Left lung (tissue), 10 donors: ENCODE measurements around the gene MACROD2. TPM values are rescaled to one million over a fixed set of nuclear protein-coding genes. Genes with fewer than 3 reads are reported as not detected.

Source experiments
- ATAC-seq: fragments of 200-7000 bp; cut with Tn5 transposase; one replicate; pipeline ENCODE4 v1.9.1; 2020; ENCODE audit warnings: moderate library complexity
- DNase-seq, 4 donors: peaks; one replicate each; pipeline ENCODE4 v3.0.0-alpha.2; 2013 to 2020
- H3K27ac ChIP-seq, 2 donors: fragments of 200-600 bp; sonication (generic) in 1 of 2; one replicate each; pipeline versions ENCODE4 v1.5.0 to v1.8.0; 2020 to 2021
- H3K27me3 ChIP-seq, 2 donors: fragments of 200-600 bp; sonication (generic) in 1 of 2; one replicate each; pipeline versions ENCODE4 v1.5.0 to v1.8.0; 2020 to 2021
- H3K36me3 ChIP-seq, 2 donors: fragments of 200-600 bp; sonication (generic) in 1 of 2; one replicate each; pipeline versions ENCODE4 v1.5.0 to v1.8.0; 2020 to 2021
- H3K4me1 ChIP-seq, 2 donors: fragments of 200-600 bp; one replicate each; pipeline ENCODE4 v1.8.0; 2021
- H3K4me3 ChIP-seq, 2 donors: fragments of 200-600 bp; sonication (generic) in 1 of 2; one replicate each; pipeline versions ENCODE4 v1.5.0 to v1.8.0; 2020 to 2021; ENCODE audit warnings: mild to moderate bottlenecking in 1 of 2
- H3K9me3 ChIP-seq, 2 donors: fragments of 200-600 bp; sonication (generic) in 1 of 2; one replicate each; pipeline versions ENCODE4 v1.5.0 to v1.8.0; 2020 to 2021
- CTCF ChIP-seq, 2 donors: fragments of 200-600 bp; sonication (generic) in 1 of 2; IDR thresholded peaks; one replicate each; pipeline versions ENCODE4 v1.5.0 to v1.8.0; 2021; ENCODE audit warnings: antibody characterized with exemption in 2 of 2
- intact Hi-C, 2 donors: fragments of 100-400 bp; cut with DNase I; formaldehyde crosslinking; loops; one replicate each; pipeline versions ENCODE4 v1.11.2 to v1.14.2; 2022
- polyA plus RNA-seq, 6 donors: library from polyadenylated mRNA; unstranded; fragments of 120-200 nt; gene quantifications; one replicate each; pipeline ENCODE4 v1.2.1, GENCODE V29; 2013; ENCODE audit not compliant: insufficient read length in 6 of 6
- total RNA-seq, 2 donors: library from RNA; stranded (reverse); fragmentation: NEBNext Ultra II Directional; extraction: Animal tissue kit (Norgen Biotek cat#: 25700); gene quantifications; one replicate each; pipeline ENCODE4 v1.2.1, GENCODE V29; 2021
- donor health status: DM: no; HTN: yes; CAD: no.
- donor health status: DM: no; HTN: no; CAD: no.

Gene MACROD2
- total and polyA plus RNA-seq, 8 donors = 6.1 to 23.6 (median 8.9) TPM

DNA sequence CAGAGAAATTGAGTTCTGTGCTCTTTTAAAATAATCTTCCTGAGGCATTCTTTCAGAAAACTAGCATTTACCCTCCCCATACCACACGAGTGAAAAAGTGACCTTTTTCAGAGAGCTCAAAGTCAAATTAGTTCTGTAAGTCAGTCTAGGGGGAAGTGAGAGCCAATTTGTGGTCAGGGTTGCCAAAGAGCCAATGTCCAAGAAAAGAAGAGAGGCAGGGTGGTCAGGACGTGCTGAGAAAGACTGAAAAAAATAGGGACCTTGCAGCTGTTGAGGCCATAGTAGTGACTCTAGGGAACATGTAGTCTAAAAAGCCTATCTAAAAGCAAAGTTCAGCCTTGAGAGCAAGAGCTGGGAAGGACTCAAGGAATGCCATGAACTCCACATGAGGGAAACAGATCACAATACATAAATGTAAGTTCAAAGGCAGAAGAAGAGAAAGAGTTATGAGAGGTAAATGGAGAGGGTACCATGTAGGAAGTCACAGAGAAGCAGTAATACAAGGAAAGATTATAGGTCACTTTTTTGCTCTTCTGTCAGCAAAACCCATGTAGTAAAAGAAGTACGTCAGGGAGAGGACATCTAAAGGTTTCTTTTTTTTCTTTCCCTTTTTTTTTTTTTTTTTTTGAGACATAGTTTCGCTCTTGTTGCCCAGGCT lies 907.2 kb downstream of the MACROD2 start:
- H3K36me3 ChIP-seq = no peaks in the 10 kb centered on the region
- no peak for TF ChIP-seq CTCF (IDR thresholded peaks at IDR 0.05)
- H3K9me3 ChIP-seq = no peaks in the 10 kb centered on the region
- no peak overlapping the region for H3K4me3 ChIP-seq
- ATAC-seq = no peak
- H3K4me1 ChIP-seq = no peaks in the 10 kb centered on the region
- no peaks in the 10 kb centered on the region for H3K27me3 ChIP-seq
- DNase-seq = no peak
- H3K27ac ChIP-seq = no peak overlapping the region
- intact Hi-C loops = no loop called here

DNA sequence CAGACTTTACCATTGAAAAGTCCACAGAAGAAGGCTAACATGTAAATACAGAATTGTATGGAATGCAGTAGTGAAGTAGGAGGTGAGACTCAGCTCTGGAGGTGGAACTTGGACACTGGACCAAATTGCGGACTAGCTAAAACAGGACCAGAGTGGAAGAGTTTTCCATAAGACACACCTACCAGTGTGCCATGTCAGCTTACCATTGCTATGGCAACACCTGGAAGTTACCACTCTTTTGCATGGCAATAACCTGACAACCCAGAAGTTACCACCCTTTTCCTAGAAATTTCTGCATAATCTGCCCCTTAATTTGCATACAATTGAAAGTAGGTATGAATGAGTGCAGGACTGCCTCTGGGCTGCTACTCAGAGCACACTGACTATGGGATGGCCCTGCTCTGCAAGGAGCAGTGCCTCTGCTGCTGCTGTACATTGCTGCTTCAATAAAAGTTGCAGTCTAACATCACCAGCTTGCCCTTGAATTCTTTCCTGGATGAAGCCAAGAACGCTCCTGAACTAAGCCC lies 911.7 kb downstream of the MACROD2 start:
- H3K27ac ChIP-seq = no peak overlapping the region

GRCh38 chr20:14910126-14910525 lies 914.8 kb downstream of the MACROD2 start:
- intact Hi-C loops = no loop called here
- DNase-seq (no peak), ATAC-seq (no peak)
- Histone ChIP-seq H3K9me3 (no peaks in the 10 kb centered on the region), H3K4me1 (no peaks in the 10 kb centered on the region), H3K4me3 (no peak overlapping the region), H3K27me3 (no peaks in the 10 kb centered on the region), H3K27ac (no peak overlapping the region), H3K36me3 (no peaks in the 10 kb centered on the region)
- no peak for TF ChIP-seq CTCF (IDR thresholded peaks at IDR 0.05)

More for the DNA sequence above, 911.7 kb downstream of the MACROD2 start:
- no peaks in the 10 kb centered on the region for H3K9me3 ChIP-seq
- intact Hi-C loops = no loop called here
- no peaks in the 10 kb centered on the region for H3K27me3 ChIP-seq
- no peak overlapping the region for H3K4me3 ChIP-seq
- no peak for ATAC-seq
- no peaks in the 10 kb centered on the region for H3K36me3 ChIP-seq
- no peaks in the 10 kb centered on the region for H3K4me1 ChIP-seq
- TF ChIP-seq CTCF (IDR thresholded peaks at IDR 0.05) = no peak
- no peak for DNase-seq

DNA sequence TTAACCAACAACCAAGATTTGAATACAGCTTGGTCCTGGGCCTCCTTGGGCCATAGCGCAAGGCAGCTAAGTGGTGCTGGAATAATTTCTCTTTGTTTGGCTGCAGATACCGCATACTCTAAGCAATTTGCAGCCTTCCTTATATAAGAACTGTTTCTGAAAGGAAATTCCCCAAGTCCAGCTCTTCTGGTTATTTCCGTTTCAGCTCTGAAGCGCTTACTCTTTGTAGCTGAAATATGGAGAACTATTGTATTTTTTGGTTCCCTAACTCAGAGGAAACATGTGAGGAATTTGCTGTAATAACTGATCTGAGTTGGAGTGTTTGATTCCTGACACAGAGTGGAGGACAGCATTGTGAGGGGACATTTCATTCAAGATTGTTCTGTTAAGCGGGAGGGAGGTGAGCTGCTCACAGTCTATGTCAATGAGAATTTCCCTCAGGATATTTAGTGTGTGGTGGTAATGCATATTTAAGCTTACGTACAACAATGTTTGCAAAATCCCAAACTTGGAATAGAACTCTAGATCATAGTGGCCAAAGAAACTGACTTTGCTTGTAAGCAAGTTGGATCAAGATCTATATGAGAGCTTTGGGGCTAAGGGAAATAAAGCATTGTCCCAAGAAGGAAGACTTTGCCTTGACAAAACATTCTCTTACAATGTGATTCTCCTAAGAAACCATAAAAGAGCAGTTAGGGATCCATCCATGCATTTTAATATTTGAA lies 918.7 kb downstream of the MACROD2 start:
- H3K27me3 ChIP-seq = no peaks in the 10 kb centered on the region
- H3K4me1 ChIP-seq = no peaks in the 10 kb centered on the region
- H3K27ac ChIP-seq = no peak overlapping the region
- intact Hi-C loops = no loop called here
- TF ChIP-seq CTCF (IDR thresholded peaks at IDR 0.05) = no peak
- no peaks in the 10 kb centered on the region for H3K36me3 ChIP-seq
- no peak for DNase-seq
- no peak overlapping the region for H3K4me3 ChIP-seq
- H3K9me3 ChIP-seq = no peaks in the 10 kb centered on the region
- no peak for ATAC-seq

DNA sequence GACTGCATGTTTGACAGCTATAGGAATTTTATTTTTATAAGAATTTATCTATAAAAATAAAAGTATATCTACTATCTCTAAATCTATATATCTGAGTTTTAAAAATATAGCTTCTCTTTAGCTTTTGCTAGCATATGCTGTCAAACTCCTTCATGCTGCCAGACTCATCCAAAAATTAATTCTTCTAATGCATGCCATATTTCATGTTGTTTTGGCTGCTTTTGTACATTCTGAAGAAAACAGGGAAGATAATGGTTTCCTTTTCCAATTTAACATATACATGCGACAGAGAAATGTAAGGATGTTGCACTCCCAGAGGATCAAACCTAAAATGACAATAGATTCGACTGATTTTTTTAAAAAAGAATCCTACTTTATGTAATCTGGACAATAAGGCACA lies 919.3 kb downstream of the MACROD2 start:
- no peak overlapping the region for H3K4me3 ChIP-seq
- no peak for TF ChIP-seq CTCF (IDR thresholded peaks at IDR 0.05)
- H3K27ac ChIP-seq = no peak overlapping the region
- DNase-seq = no peak
- no peaks in the 10 kb centered on the region for H3K27me3 ChIP-seq
- intact Hi-C loops = no loop called here
- H3K9me3 ChIP-seq = no peaks in the 10 kb centered on the region
- no peak for ATAC-seq
- H3K36me3 ChIP-seq = no peaks in the 10 kb centered on the region
- H3K4me1 ChIP-seq = no peaks in the 10 kb centered on the region
